K562 (cell line): ENCODE results near the gene CSNK1D. TPM values are rescaled to one million over a fixed set of nuclear protein-coding genes. Genes with fewer than 3 reads are reported as not detected.

Experiments used
- ADNP ChIP-seq: fragments of 200-800 bp; sonication (Bioruptor generic); IDR thresholded peaks from 2 replicates; pipeline ENCODE4 v1.6.1; 2016; ENCODE audit warnings: missing genetic modification characterization, missing compliant biosample characterization
- CREBBP ChIP-seq: IDR thresholded peaks from one replicate; pipeline ENCODE4 v1.6.1; 2012; ENCODE audit warnings: low read depth, mild to moderate bottlenecking, control low read depth, inconsistent platforms, low read length
- EP400 ChIP-seq: fragments of 450-650 bp; IDR thresholded peaks from 2 replicates; pipeline ENCODE4 v1.6.1; 2017; ENCODE audit warnings: antibody characterized with exemption, mild to moderate bottlenecking, moderate library complexity
- ERF ChIP-seq: fragments of 450-650 bp; formaldehyde crosslinking; IDR thresholded peaks from 2 replicates; pipeline ENCODE4 v1.4.0; 2020; ENCODE audit warnings: mild to moderate bottlenecking, mixed read lengths
- HIVEP1 ChIP-seq: fragments of 250-450 bp; sonication (Bioruptor Pico); IDR thresholded peaks from 2 replicates; pipeline ENCODE4 v1.4.0; 2020; ENCODE audit warnings: mild to moderate bottlenecking
- KDM5B ChIP-seq: fragments of 200-600 bp; sonication (generic); IDR thresholded peaks from 2 replicates; pipeline ENCODE4 v1.6.1; 2012; ENCODE audit warnings: low read depth, mild to moderate bottlenecking, moderate library complexity, low read length, control low read depth, inconsistent platforms; ENCODE audit not compliant: insufficient replicate concordance
- KLF10 ChIP-seq: fragments of 250-450 bp; sonication (Bioruptor Pico); IDR thresholded peaks from 2 replicates; pipeline ENCODE4 v1.6.1; 2021; ENCODE audit warnings: matching md5 sums
- PRDM10 ChIP-seq: fragments of 450-650 bp; IDR thresholded peaks from 2 replicates; pipeline ENCODE4 v1.6.1; 2018; ENCODE audit not compliant: partially characterized antibody
- SIN3A ChIP-seq, 2 experiments: fragments of 150-350 bp in 1 of 2; IDR thresholded peaks; 2 replicates each; pipeline ENCODE4 v1.6.1; 2011 to 2016; ENCODE audit warnings: borderline replicate concordance in 2 of 2, low read depth in 2 of 2, low read length in 2 of 2, mild to moderate bottlenecking in 2 of 2, moderate library complexity in 2 of 2; ENCODE audit not compliant: control insufficient read depth in 1 of 2
- SRSF3 ChIP-seq: fragments of 200-400 bp; formaldehyde crosslinking; IDR thresholded peaks from 2 replicates; pipeline ENCODE4 v1.6.1; 2016; ENCODE audit warnings: mild to moderate bottlenecking, low read length, moderate library complexity; ENCODE audit not compliant: insufficient read depth
- SRSF7 ChIP-seq: fragments of 200-400 bp; formaldehyde crosslinking; optimal IDR thresholded peaks from 2 replicates; pipeline ENCODE3; 2017; ENCODE audit warnings: mild to moderate bottlenecking, low read depth, low read length
- TAF1 ChIP-seq: IDR thresholded peaks from 2 replicates; pipeline ENCODE4 v1.6.1; 2011; ENCODE audit warnings: mild to moderate bottlenecking, low read length, moderate library complexity; ENCODE audit not compliant: insufficient read depth, control insufficient read depth, severe bottlenecking; ENCODE audit errors: extremely low read depth
- TCF15 ChIP-seq: fragments of 250-450 bp; sonication (Bioruptor Pico); IDR thresholded peaks from 2 replicates; pipeline ENCODE4 v1.8.0; 2022; ENCODE audit warnings: moderate library complexity, mild to moderate bottlenecking, inconsistent platforms
- ZNF282 ChIP-seq: sonication (generic); formaldehyde crosslinking; IDR thresholded peaks from 2 replicates; pipeline ENCODE4 v1.8.1; 2023; ENCODE audit warnings: missing genetic modification reagents
- ZNF318 ChIP-seq, 2 experiments: fragments of 450-650 bp; IDR thresholded peaks; 2 replicates each; pipeline ENCODE4 v1.6.1; 2016; ENCODE audit warnings: mild to moderate bottlenecking in 2 of 2, borderline replicate concordance in 1 of 2, low read depth in 1 of 2, moderate library complexity in 1 of 2
- polyA plus RNA-seq, 8 experiments: library from polyadenylated mRNA; depleted of rRNA in 4 of 8; stranded (reverse) in 5 of 8; unstranded in 3 of 8; fragments of >200 nt; fragmentation: Nextera tagmentation in 2 of 8; fragmentation: Illumina TruSeq in 1 of 8; extraction: Ambion mirVana in 2 of 8; extraction: Trizol in 1 of 8; gene quantifications; 2 replicates each; pipeline versions ENCODE4 v1.2.1 to v1.2.3, GENCODE V29; 2011 to 2014; ENCODE audit warnings: inconsistent platforms in 1 of 8, missing spikeins in 1 of 8
- total RNA-seq, 7 experiments: library from RNA; depleted of rRNA in 6 of 7; stranded (reverse); fragments of >200 nt in 6 of 7; fragmentation: Illumina TruSeq in 2 of 7; extraction: Trizol in 2 of 7; gene quantifications; 2 replicates each; pipeline versions ENCODE4 v1.2.1 to v1.2.3, GENCODE V29; 2011 to 2021; ENCODE audit warnings: low replicate concordance in 1 of 7

CSNK1D gene
- total and polyA plus RNA-seq, 9 of the 15 experiments (the other 6 are each of a cell fraction or from before 2014, with no cell fraction given): 6.5 to 133 (median 41.3) TPM

GRCh38 chr17:82241183-82241925, 32.1 kb downstream of the CSNK1D start (continued):
- TF ChIP-seq ZNF318 (IDR thresholded peaks at IDR 0.05; ENCODE audit: borderline replicate concordance in 1 of 2, low read depth in 1 of 2): no peak
- TF ChIP-seq PRDM10: peak; percentile 38
- peak; percentile 12 for TF ChIP-seq KDM5B
- TF ChIP-seq TAF1: no peak
- TF ChIP-seq SIN3A (IDR thresholded peaks at IDR 0.05; ENCODE audit: borderline replicate concordance in 2 of 2, control insufficient read depth in 1 of 2, low read depth in 2 of 2, low read length in 2 of 2): no peak
- no peak for TF ChIP-seq SRSF3
- TF ChIP-seq KLF10 (CRISPR knock-in tag): no peak
- TF ChIP-seq CREBBP: no peak
- TF ChIP-seq EP400: no peak
- no peak for TF ChIP-seq SRSF7
- TF ChIP-seq TCF15 (CRISPR knock-in tag): no peak
- no peak for TF ChIP-seq ZNF282
- no peak for TF ChIP-seq HIVEP1
- no peak for TF ChIP-seq ERF
- TF ChIP-seq ADNP (tag): no peak
